HepG2 (cell line): ENCODE data around the gene CYB5R3. TPM values are rescaled to one million over a fixed set of nuclear protein-coding genes. Genes with fewer than 3 reads are reported as not detected.

Experiments used
- ATAC-seq: fragments of 200-7000 bp; cut with Tn5 transposase; 3 replicates; pipeline ENCODE4 v1.9.1; 2020; ENCODE audit warnings: mild to moderate bottlenecking, moderate library complexity
- BruUV-seq: library from RNA; stranded (reverse); fragments of 400-500 nt; replicated peaks from 2 replicates; lab custom pipeline; 2021; lab: Mats Ljungman, UMichigan
- CTCF ChIA-PET: fragments of 300-600 bp; formaldehyde crosslinking; extraction: SDS; loops from one replicate; lab custom pipeline; 2021; ENCODE audit warnings: low total read pairs, inconsistent platforms, low intra/inter-chr PET ratio; lab: Yijun Ruan, JAX
- POLR2A ChIA-PET: fragments of 350-600 bp; sonication (Branson Sonifier 250); formaldehyde crosslinking; loops from one replicate; lab custom pipeline; 2020; ENCODE audit warnings: antibody characterized with exemption, inconsistent platforms; lab: Yijun Ruan, JAX
- DNase-seq: peaks from one replicate; pipeline ENCODE4 v3.0.0-alpha.2; 2015; ENCODE audit warnings: low spot score
- FAIRE-seq: peaks from 3 replicates; lab custom pipeline; 2011; peaks lifted over from hg19 to GRCh38; lab: Jason Lieb, UNC
- H2AFZ ChIP-seq: one replicate; pipeline ENCODE4 v1.6.1; 2011; ENCODE audit warnings: low read length, inconsistent platforms
- H3K27ac ChIP-seq: fragments of 300-600 bp; 3 replicates; pipeline ENCODE4 v1.8.0; 2011; ENCODE audit warnings: mixed run types, mild to moderate bottlenecking, mixed read lengths, low read length, inconsistent platforms; ENCODE audit not compliant: insufficient read depth; ENCODE audit errors: extremely low read length
- H3K27me3 ChIP-seq, 2 experiments: fragments of 200-600 bp in 1 of 2; 2 replicates in 1 of 2; 3 replicates in 1 of 2; pipeline versions ENCODE4 v1.6.0 to v1.8.0; 2011; ENCODE audit warnings: low read length in 2 of 2, mild to moderate bottlenecking in 2 of 2, moderate library complexity in 2 of 2, inconsistent platforms in 1 of 2; ENCODE audit not compliant: insufficient read depth in 2 of 2, control insufficient read depth in 1 of 2
- H3K36me3 ChIP-seq, 2 experiments: fragments of 200-600 bp in 1 of 2; replicated peaks in 1 of 2; 2 replicates in 1 of 2; 3 replicates in 1 of 2; pipeline versions ENCODE4 v1.5.1 to v1.8.0; 2011; ENCODE audit warnings: low read length in 2 of 2, inconsistent platforms in 1 of 2; ENCODE audit not compliant: insufficient read depth in 2 of 2, control insufficient read depth in 1 of 2
- H3K4me1 ChIP-seq: 2 replicates; pipeline ENCODE4 v1.5.1; 2012; ENCODE audit warnings: low read length, inconsistent platforms; ENCODE audit not compliant: insufficient read depth
- H3K4me2 ChIP-seq: 2 replicates; pipeline ENCODE4 v1.6.0; 2011; ENCODE audit warnings: low read depth, low read length, inconsistent platforms
- H3K4me3 ChIP-seq, 3 experiments: fragments of 200-600 bp in 1 of 3; sonication (generic), shearing (Covaris generic) in 1 of 3; replicated peaks in 1 of 3; 2 replicates each; pipeline ENCODE4 v1.5.1; 2011 to 2016; ENCODE audit warnings: low read length in 3 of 3, inconsistent platforms in 2 of 3, low read depth in 2 of 3, mild to moderate bottlenecking in 2 of 3, control low read depth in 1 of 3, mixed read lengths in 1 of 3; ENCODE audit not compliant: insufficient read depth in 1 of 3
- H3K79me2 ChIP-seq: one replicate; pipeline ENCODE4 v1.6.1; 2011; ENCODE audit warnings: low read length, inconsistent platforms; ENCODE audit not compliant: insufficient read depth
- H3K9ac ChIP-seq: 2 replicates; pipeline ENCODE4 v1.6.0; 2011; ENCODE audit warnings: mild to moderate bottlenecking, low read depth, low read length, inconsistent platforms; ENCODE audit not compliant: insufficient read depth
- H3K9me3 ChIP-seq: 2 replicates; pipeline ENCODE4 v1.5.1; 2012; ENCODE audit warnings: mild to moderate bottlenecking, low read length
- H4K20me1 ChIP-seq: 2 replicates; pipeline ENCODE4 v1.6.0; 2011; ENCODE audit warnings: inconsistent platforms, mild to moderate bottlenecking, low read length, moderate library complexity; ENCODE audit not compliant: insufficient read depth
- ATF5 ChIP-seq: sonication (generic); formaldehyde crosslinking; IDR thresholded peaks from 2 replicates; pipeline ENCODE4 v1.4.0; 2020; ENCODE audit warnings: mild to moderate bottlenecking, low read depth, missing genetic modification reagents
- CREB1 ChIP-seq, 2 experiments: fragments of 450-650 bp in 1 of 2; IDR thresholded peaks; 2 replicates each; pipeline ENCODE4 v1.6.1; 2016 to 2017; ENCODE audit warnings: control low read depth in 1 of 2, mild to moderate bottlenecking in 1 of 2, missing compliant biosample characterization in 1 of 2, missing genetic modification characterization in 1 of 2
- FOSL2 ChIP-seq: sonication (generic); formaldehyde crosslinking; IDR thresholded peaks from 2 replicates; pipeline ENCODE4 v1.4.0; 2020; ENCODE audit warnings: missing genetic modification reagents
- FOXM1 ChIP-seq: sonication (generic); formaldehyde crosslinking; IDR thresholded peaks from 2 replicates; pipeline ENCODE4 v1.5.0; 2020; ENCODE audit warnings: missing genetic modification reagents
- GABPA ChIP-seq, 2 experiments: IDR thresholded peaks; 2 replicates each; pipeline ENCODE4 v1.6.1; 2011 to 2016; ENCODE audit warnings: low read depth in 2 of 2, low read length in 1 of 2, missing biosample characterization in 1 of 2, missing genetic modification characterization in 1 of 2
- JDP2 ChIP-seq: sonication (generic); formaldehyde crosslinking; IDR thresholded peaks from 2 replicates; pipeline ENCODE4 v1.8.1; 2022; ENCODE audit warnings: missing genetic modification reagents, borderline replicate concordance
- KDM4B ChIP-seq: sonication (generic); formaldehyde crosslinking; IDR thresholded peaks from 2 replicates; pipeline ENCODE4 v1.4.0; 2020; ENCODE audit warnings: missing genetic modification reagents
- KLF9 ChIP-seq: IDR thresholded peaks from 2 replicates; pipeline ENCODE4 v1.6.1; 2016; ENCODE audit warnings: low read depth
- NR2F1 ChIP-seq, 2 experiments: fragments of 450-650 bp in 1 of 2; formaldehyde crosslinking in 1 of 2; IDR thresholded peaks; 2 replicates each; pipeline versions ENCODE4 v1.5.0 to v1.6.1; 2016 to 2020; ENCODE audit warnings: mild to moderate bottlenecking in 1 of 2, missing compliant biosample characterization in 1 of 2, missing genetic modification reagents in 1 of 2, moderate library complexity in 1 of 2
- PCBP2 ChIP-seq: fragments of 200-400 bp; formaldehyde crosslinking; optimal IDR thresholded peaks from 2 replicates; pipeline ENCODE3; 2018; ENCODE audit warnings: low read length, low read depth; ENCODE audit not compliant: poor library complexity, severe bottlenecking
- SNAPC5 ChIP-seq: sonication (generic); formaldehyde crosslinking; IDR thresholded peaks from 2 replicates; pipeline ENCODE4 v1.8.1; 2023; ENCODE audit warnings: mild to moderate bottlenecking, missing genetic modification reagents, borderline replicate concordance
- TCF7L2 ChIP-seq: IDR thresholded peaks from 2 replicates; pipeline ENCODE4 v1.6.1; 2011; ENCODE audit warnings: mild to moderate bottlenecking, low read depth, low read length, moderate library complexity
- ZBTB42 ChIP-seq: sonication (generic); formaldehyde crosslinking; IDR thresholded peaks from 2 replicates; pipeline ENCODE4 v1.5.0; 2020; ENCODE audit warnings: mild to moderate bottlenecking, missing genetic modification reagents
- ZBTB8A ChIP-seq: sonication (generic); formaldehyde crosslinking; IDR thresholded peaks from 2 replicates; pipeline ENCODE4 v1.4.0; 2020; ENCODE audit warnings: mild to moderate bottlenecking, low read depth, missing genetic modification reagents, borderline replicate concordance
- ZFAT ChIP-seq: sonication (generic); formaldehyde crosslinking; conservative IDR thresholded peaks from 2 replicates; pipeline ENCODE4 v1.8.1; 2023; ENCODE audit warnings: missing genetic modification reagents, inconsistent platforms
- ZFP90 ChIP-seq: sonication (generic); formaldehyde crosslinking; IDR thresholded peaks from 2 replicates; pipeline ENCODE4 v1.8.0; 2022; ENCODE audit warnings: missing genetic modification reagents, mild to moderate bottlenecking, inconsistent platforms, borderline replicate concordance
- ZNF280B ChIP-seq: sonication (generic); formaldehyde crosslinking; IDR thresholded peaks from 2 replicates; pipeline ENCODE4 v1.5.0; 2020; ENCODE audit warnings: missing genetic modification reagents, mild to moderate bottlenecking, borderline replicate concordance
- ZNF329 ChIP-seq: sonication (generic); formaldehyde crosslinking; IDR thresholded peaks from 2 replicates; pipeline ENCODE4 v1.9.0; 2021; ENCODE audit warnings: low read depth, mild to moderate bottlenecking, missing genetic modification reagents
- ZNF577 ChIP-seq: sonication (generic); formaldehyde crosslinking; IDR thresholded peaks from 2 replicates; pipeline ENCODE4 v1.4.0; 2020; ENCODE audit warnings: mild to moderate bottlenecking, low read depth, missing genetic modification reagents, borderline replicate concordance
- ZNF768 ChIP-seq: sonication (generic); formaldehyde crosslinking; IDR thresholded peaks from 2 replicates; pipeline ENCODE4 v1.4.0; 2020; ENCODE audit warnings: missing genetic modification reagents
- WGBS: methylation state at CpG from one replicate; pipeline ENCODE4 v1.1.6; 2017; ENCODE audit warnings: low lambda C conversion rate; 5-methylcytosine and 5-hydroxymethylcytosine counted together
- in situ Hi-C: cut with HindIII; loops from 2 replicates; pipeline ENCODE4 v1.10.0; 2017; ENCODE audit warnings: low pct_unique_long_range_greater_than_20kb; ENCODE audit not compliant: extremely low pct_ligation_motif_present
- intact Hi-C: fragments of 100-400 bp; cut with micrococcal nuclease; formaldehyde crosslinking; loops from one replicate; pipeline ENCODE4 v1.10.0; 2022; ENCODE audit not compliant: unreplicated experiment
- polyA plus RNA-seq, 8 experiments: library from polyadenylated mRNA; depleted of rRNA in 3 of 8; stranded (reverse) in 7 of 8; unstranded in 1 of 8; fragments of >200 nt; fragmentation: Illumina TruSeq in 4 of 8; extraction: Trizol in 4 of 8; gene quantifications; 2 replicates each; pipeline versions ENCODE4 v1.2.1 to v1.2.3, GENCODE V29; 2011 to 2016; ENCODE audit warnings: low read depth in 4 of 8, missing spikeins in 1 of 8, mixed read lengths in 1 of 8; ENCODE audit not compliant: insufficient read depth in 1 of 8
- total RNA-seq, 5 experiments: library from RNA; depleted of rRNA; stranded (reverse); fragments of >200 nt; fragmentation: Illumina TruSeq; extraction: Trizol; gene quantifications; 2 replicates each; pipeline ENCODE4 v1.2.3, GENCODE V29; 2016; ENCODE audit warnings: low read depth in 1 of 5

CYB5R3 gene
- total and polyA plus RNA-seq, 2 of the 13 experiments (the other 11 are each of a cell fraction or from before 2014, with no cell fraction given) = 32.4 to 305 TPM

- peaks cover 61% of the 10 kb centered on the region for H3K4me1 ChIP-seq
- no peak overlapping the region for H3K27ac ChIP-seq
- H3K9ac ChIP-seq = no peak overlapping the region
- H3K4me3 ChIP-seq = no peak overlapping the region
- ChIA-PET CTCF (no interaction called here), POLR2A (interaction anchor here (1.0 kb wide), 1 partner anchor 66 kb away, joined by 3 read pairs; the partner anchor contains the start of gene POLDIP3)
- no TSS peak for BruUV-seq
- TF ChIP-seq PCBP2 (no peak), FOXM1 (no peak), ZFAT (CRISPR knock-in tag) (no peak), KLF9 (no peak), TCF7L2 (no peak), ZBTB42 (no peak), ZNF280B (CRISPR knock-in tag) (no peak), SNAPC5 (CRISPR knock-in tag) (no peak), ZBTB8A (CRISPR knock-in tag) (no peak), ZNF329 (CRISPR knock-in tag) (no peak), NR2F1 (CRISPR knock-in tag; IDR thresholded peaks at IDR 0.05) (no peak), ZFP90 (no peak), ZNF768 (CRISPR knock-in tag) (peak; percentile 71), GABPA (IDR thresholded peaks at IDR 0.05; ENCODE audit: low read depth, low read length) (no peak), GABPA (CRISPR knock-in tag; IDR thresholded peaks at IDR 0.05; ENCODE audit: low read depth) (peak; percentile 44), KDM4B (CRISPR knock-in tag) (no peak), ZNF577 (CRISPR knock-in tag) (no peak), FOSL2 (CRISPR knock-in tag) (peak; percentile 36; the same call in 1 of the 2 replicates), ATF5 (no peak), JDP2 (no peak), CREB1 (IDR thresholded peaks at IDR 0.05) (peak; percentile 47), CREB1 (CRISPR knock-in tag; IDR thresholded peaks at IDR 0.05) (no peak)
- no peak for FAIRE-seq
- H4K20me1 ChIP-seq = no peaks in the 10 kb centered on the region
- no peak for ATAC-seq
- no peak overlapping the region for H2AFZ ChIP-seq
- no peaks in the 10 kb centered on the region; a peak in 2 of 5 replicates for H3K27me3 ChIP-seq
- H3K36me3 ChIP-seq = no peaks in the 10 kb centered on the region
- DNase-seq = no peak
- peaks cover 11% of the 10 kb centered on the region; the same call in 1 of the 2 replicates for H3K9me3 ChIP-seq
- H3K79me2 ChIP-seq = no peaks in the 10 kb centered on the region
- in situ Hi-C loops = no loop called here
- H3K4me2 ChIP-seq = no peak overlapping the region
- intact Hi-C loops = no loop called here
- whole genome bisulfite sequencing = 68% methylated on average over 7 of the region's 8 CpGs
Measured at GRCh38 chr22:42680648-42681047, 31.5 kb upstream of the CYB5R3 start.
